ENCODE measurements around the gene MPV17L2. TPM values are rescaled to one million over a fixed set of nuclear protein-coding genes. Genes with fewer than 3 reads are reported as not detected.

MPV17L2 gene
- total and polyA plus RNA-seq, 2 of the 4 experiments (the other 2 are of a cell fraction): 7.2 to 19.5 TPM

DNA sequence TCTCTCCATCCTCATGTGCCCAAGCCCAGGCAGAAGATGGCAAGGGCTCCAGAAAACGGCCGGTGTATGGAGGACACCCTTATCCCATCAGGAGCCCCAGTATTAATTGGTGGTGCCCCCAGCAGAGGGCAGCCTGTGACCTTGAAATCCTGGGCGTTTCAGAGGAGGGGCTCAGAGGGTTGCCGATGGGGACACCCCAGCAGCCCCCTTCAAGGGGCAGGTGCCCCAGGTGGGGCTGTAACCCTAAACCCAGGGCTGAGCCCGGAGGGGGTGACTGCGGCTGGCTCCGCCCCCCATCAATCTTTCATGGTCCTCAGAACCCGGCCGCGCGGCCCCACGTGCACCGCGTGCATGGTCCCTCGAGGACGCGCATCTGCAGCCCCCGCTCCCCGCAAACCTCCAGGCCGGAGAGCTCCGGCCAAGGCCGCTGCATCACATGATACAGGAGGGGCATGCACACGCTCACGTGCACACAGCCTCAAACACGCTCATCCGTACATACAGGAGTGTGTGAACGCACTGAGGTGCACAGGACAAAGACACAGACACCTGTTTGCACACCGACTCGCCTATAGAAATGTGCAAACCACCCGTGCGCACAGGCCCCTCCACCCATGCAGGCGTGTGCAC, 9.9 kb downstream of the MPV17L2 start:
- peaks cover 14% of the 10 kb centered on the region for H3K4me1 ChIP-seq (ENCODE audit: control insufficient read depth, insufficient read depth, low read length)
- DNase-seq (no peak), ATAC-seq (ENCODE audit: low read depth) (no peak)
- H3K56ac ChIP-seq (ENCODE audit: extremely low read depth, insufficient read depth, low read length): no peak overlapping the region
- H4K91ac ChIP-seq (ENCODE audit: insufficient read depth, low read depth, low read length): no peak overlapping the region
- CTCF ChIA-PET: no interaction called here
- peaks cover 11% of the 10 kb centered on the region; the same call in 1 of the 2 replicates for H4K20me1 ChIP-seq (ENCODE audit: insufficient read depth, low read length)
- 2% methylated on average over 19 of the region's 32 CpGs; no CpG with 5 or more reads in 1 of the 2 experiments for WGBS, 2 experiments (ENCODE audit: extremely low coverage in 2 of 2, insufficient read length in 1 of 2)
- H3K4me3 ChIP-seq (ENCODE audit: insufficient read depth, low read depth, low read length): peak overlapping the region; percentile 75
- H2BK5ac ChIP-seq (ENCODE audit: low read depth, low read length, poor library complexity, severe bottlenecking): no peak overlapping the region
- H3K79me1 ChIP-seq (ENCODE audit: low read depth in 1 of 2, low read length in 2 of 2): peaks cover 4 to 45% of the 10 kb centered on the region in 2 experiments
- H2BK20ac ChIP-seq (ENCODE audit: low read depth, low read length): no peak overlapping the region
- no peak overlapping the region for H3K14ac ChIP-seq (replicated peaks; ENCODE audit: low read depth, low read length)
- H4K5ac ChIP-seq (ENCODE audit: low read depth, low read length): no peak overlapping the region
- no peak overlapping the region for H2BK15ac ChIP-seq (ENCODE audit: low read depth, low read length)
- peak overlapping the region; percentile 43; the same call in 1 of the 2 replicates for H2AK5ac ChIP-seq (ENCODE audit: low read depth, low read length)
- BruUV-seq (replicated peaks): no TSS peak
- H3K23ac ChIP-seq (ENCODE audit: low read depth, low read length): peak overlapping the region; percentile 90; the same call in 1 of the 2 replicates
- H3K36me3 ChIP-seq (ENCODE audit: control insufficient read depth, insufficient read depth, low read length): peaks cover 17% of the 10 kb centered on the region
- H4K8ac ChIP-seq (ENCODE audit: low read depth in 2 of 2, low read length in 2 of 2): peak overlapping the region in 1 of 2 experiments; percentile 19; a peak in 1 of 4 replicates
- no peaks in the 10 kb centered on the region for H3K9me3 ChIP-seq (ENCODE audit: control insufficient read depth, insufficient read depth, low read length)
- no peak overlapping the region for H3K18ac ChIP-seq (ENCODE audit: low read depth, low read length)
- peak overlapping the region; percentile 88 for H2AK9ac ChIP-seq (replicated peaks; ENCODE audit: low read depth, low read length, poor library complexity)
- POLR2A ChIA-PET (ENCODE audit: unreplicated experiment): no interaction called here
- dilution Hi-C loops (cut with HindIII; ENCODE audit: low sequenced_read_pairs, unreplicated experiment): no loop called here
- H3K27me3 ChIP-seq (ENCODE audit: control insufficient read depth, insufficient read depth, low read length): no peaks in the 10 kb centered on the region
- intact Hi-C loops (cut with micrococcal nuclease): loop anchor here (1.0 to 10.0 kb wide), 3 partner anchors 48 to 212 kb away; partner anchors contain the start of genes LSM4 and SSBP4
- peak overlapping the region; percentile 94 for H2AFZ ChIP-seq (replicated peaks; ENCODE audit: low read length, poor library complexity)
- H3K4ac ChIP-seq (ENCODE audit: low read depth, low read length): peak overlapping the region; percentile 48; the same call in 1 of the 2 replicates
- peak overlapping the region; percentile 98 for H3K4me2 ChIP-seq (ENCODE audit: low read depth, low read length)
- in situ Hi-C loops (cut with MboI; ENCODE audit: low sequenced_read_pairs): no loop called here
- H3K27ac ChIP-seq (ENCODE audit: insufficient read depth, low read length): peak overlapping the region; percentile 1; the same call in 1 of the 2 replicates
- peaks cover 9% of the 10 kb centered on the region; the same call in 1 of the 2 replicates for H3K9me1 ChIP-seq (ENCODE audit: insufficient read depth, low read length)
- H3K9ac ChIP-seq (ENCODE audit: low read depth, low read length): peak overlapping the region; percentile 62
- no peak overlapping the region for H2BK120ac ChIP-seq (ENCODE audit: low read depth, low read length)
- TF ChIP-seq RCOR1 (IDR thresholded peaks at IDR 0.05; ENCODE audit: insufficient replicate concordance, low read length): no peak
- no peak for TF ChIP-seq CEBPB (IDR thresholded peaks at IDR 0.05; ENCODE audit: low read depth, low read length)
- TF ChIP-seq FOS (IDR thresholded peaks at IDR 0.05; ENCODE audit: low read depth, low read length): no peak
- TF ChIP-seq, protein P1, sequence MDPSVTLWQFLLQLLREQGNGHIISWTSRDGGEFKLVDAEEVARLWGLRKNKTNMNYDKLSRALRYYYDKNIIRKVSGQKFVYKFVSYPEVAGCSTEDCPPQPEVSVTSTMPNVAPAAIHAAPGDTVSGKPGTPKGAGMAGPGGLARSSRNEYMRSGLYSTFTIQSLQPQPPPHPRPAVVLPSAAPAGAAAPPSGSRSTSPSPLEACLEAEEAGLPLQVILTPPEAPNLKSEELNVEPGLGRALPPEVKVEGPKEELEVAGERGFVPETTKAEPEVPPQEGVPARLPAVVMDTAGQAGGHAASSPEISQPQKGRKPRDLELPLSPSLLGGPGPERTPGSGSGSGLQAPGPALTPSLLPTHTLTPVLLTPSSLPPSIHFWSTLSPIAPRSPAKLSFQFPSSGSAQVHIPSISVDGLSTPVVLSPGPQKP (IDR thresholded peaks at IDR 0.05; ENCODE audit: borderline replicate concordance, low read depth, low read length): no peak
- peak; percentile 60; the same call in 1 of the 2 replicates for TF ChIP-seq MXI1 (IDR thresholded peaks at IDR 0.05; ENCODE audit: borderline replicate concordance, low read depth, low read length)
- TF ChIP-seq, protein P2, sequence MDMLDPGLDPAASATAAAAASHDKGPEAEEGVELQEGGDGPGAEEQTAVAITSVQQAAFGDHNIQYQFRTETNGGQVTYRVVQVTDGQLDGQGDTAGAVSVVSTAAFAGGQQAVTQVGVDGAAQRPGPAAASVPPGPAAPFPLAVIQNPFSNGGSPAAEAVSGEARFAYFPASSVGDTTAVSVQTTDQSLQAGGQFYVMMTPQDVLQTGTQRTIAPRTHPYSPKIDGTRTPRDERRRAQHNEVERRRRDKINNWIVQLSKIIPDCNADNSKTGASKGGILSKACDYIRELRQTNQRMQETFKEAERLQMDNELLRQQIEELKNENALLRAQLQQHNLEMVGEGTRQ (IDR thresholded peaks at IDR 0.05; ENCODE audit: low read depth, low read length): peak; percentile 85
- peak; percentile 83 for TF ChIP-seq BHLHE40 (IDR thresholded peaks at IDR 0.05; ENCODE audit: low read depth, low read length)
- no peak for TF ChIP-seq CHD1 (IDR thresholded peaks at IDR 0.05; ENCODE audit: low read depth, low read length)
- no peak for TF ChIP-seq RFX5 (IDR thresholded peaks at IDR 0.05; ENCODE audit: low read depth, low read length)
- TF ChIP-seq POLR2A (IDR thresholded peaks at IDR 0.05; ENCODE audit: low read depth, low read length): no peak
- no peak for TF ChIP-seq MAZ (IDR thresholded peaks at IDR 0.05; ENCODE audit: borderline replicate concordance, low read depth, low read length)
- peak; percentile 44 for TF ChIP-seq SMC3 (IDR thresholded peaks at IDR 0.05; ENCODE audit: low read depth, low read length)
- TF ChIP-seq MAFK (IDR thresholded peaks at IDR 0.05; ENCODE audit: low read depth, low read length): no peak
- no peak for TF ChIP-seq NFE2L2 (IDR thresholded peaks at IDR 0.05; ENCODE audit: low read depth, low read length)
- peak; percentile 57 for TF ChIP-seq RAD21 (IDR thresholded peaks at IDR 0.05; ENCODE audit: low read length)

Data from IMR-90 (cell line).